Activated CD4-positive, CD25-positive, alpha-beta regulatory T cell treated with anti-CD3 and anti-CD28 coated beads, Interleukin-2, amount 50 U/mL, for 24 hours (primary cell): ENCODE data around the gene YBX1.

Source experiments
- ATAC-seq, 2 donors: fragments of 150-1000 bp; cut with Tn5 transposase; one replicate each; pipeline ENCODE4 v1.10.0; 2021; ENCODE audit warnings: mild to moderate bottlenecking in 1 of 2, moderate library complexity in 1 of 2

The YBX1 gene

DNA sequence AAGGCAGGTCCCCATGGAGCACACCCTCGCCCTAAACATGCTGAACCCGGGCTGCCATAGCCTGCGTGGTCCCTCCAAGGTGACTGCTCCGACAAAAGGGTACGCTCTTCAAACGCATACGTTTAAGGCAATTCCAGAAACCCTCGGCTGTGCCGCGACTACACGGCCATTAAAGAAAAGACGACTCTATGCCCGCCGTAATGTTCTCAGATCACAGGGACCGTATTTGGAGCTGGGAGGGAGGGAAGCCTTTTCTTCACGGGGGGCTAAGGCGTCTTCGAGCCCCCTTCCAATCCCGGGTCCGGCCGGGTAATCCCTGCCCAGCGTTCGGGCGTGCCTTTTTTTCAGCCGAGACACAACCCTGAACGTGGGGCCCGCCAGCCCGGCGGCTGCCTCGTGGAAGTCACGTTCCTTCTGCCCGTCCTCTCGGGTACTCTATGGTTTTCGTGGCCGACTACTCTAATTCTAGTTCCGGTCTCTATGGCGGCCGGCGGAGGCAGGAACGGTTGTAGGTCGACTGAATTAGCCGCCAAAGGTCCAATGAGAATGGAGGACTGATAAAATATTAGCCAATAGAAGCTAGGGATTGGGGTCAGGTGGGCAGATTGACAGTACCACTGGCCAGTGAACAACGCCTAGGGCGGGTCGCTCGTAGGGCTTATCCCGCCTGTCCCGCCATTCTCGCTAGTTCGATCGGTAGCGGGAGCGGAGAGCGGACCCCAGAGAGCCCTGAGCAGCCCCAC, at the start of gene YBX1:
Gene YBX1, plus strand, starts transcription at position 678 of the 743 bp plus-strand sequence. CDS start 148 bp downstream, outside the sequence.
- ATAC-seq, result peak; percentile 94

- ATAC-seq, result no peak
Measured at GRCh38 chr1:42639116-42639515, 43.1 kb upstream of the YBX1 start.

GRCh38 chr1:42646056-42646455, 36.2 kb upstream of the YBX1 start:
- no peak for ATAC-seq

DNA sequence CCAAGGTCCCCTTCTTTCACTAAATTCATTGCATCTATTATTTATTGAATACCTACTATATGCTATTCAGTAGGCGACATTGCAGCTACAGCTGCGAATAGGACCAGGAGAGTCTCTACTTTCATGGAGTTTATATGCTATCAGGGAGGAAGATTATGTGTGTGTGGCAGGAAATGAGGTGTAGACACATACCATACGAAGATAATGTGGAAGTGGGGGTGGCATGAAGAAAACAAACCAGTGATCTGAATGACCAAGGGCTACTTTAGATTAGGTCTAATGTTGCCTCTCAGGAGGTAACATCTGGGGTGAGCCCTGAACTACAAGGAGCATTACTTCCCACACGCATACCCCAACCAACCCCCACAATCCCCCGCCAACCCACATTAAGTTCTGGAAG, 25.0 kb upstream of the YBX1 start:
- ATAC-seq, result no peak

- ATAC-seq, result peak; percentile 97 to 98
Measured at GRCh38 chr1:42657981-42658876, 24.0 kb upstream of the YBX1 start, which contains the start of gene PPIH. Gene PPIH, plus strand, starts transcription at chr1:42658423. Its CDS starts 24 bp downstream, at chr1:42658447.

- peak in 1 of 2 donors; percentile 0 for ATAC-seq
Measured at GRCh38 chr1:42658877-42659337, 23.3 kb upstream of the YBX1 start.

- ATAC-seq, result peak; percentile 56 to 66
Measured at GRCh38 chr1:42660907-42661500, 21.2 kb upstream of the YBX1 start.

GRCh38 chr1:42669936-42670335, 12.3 kb upstream of the YBX1 start:
- ATAC-seq, result no peak

DNA sequence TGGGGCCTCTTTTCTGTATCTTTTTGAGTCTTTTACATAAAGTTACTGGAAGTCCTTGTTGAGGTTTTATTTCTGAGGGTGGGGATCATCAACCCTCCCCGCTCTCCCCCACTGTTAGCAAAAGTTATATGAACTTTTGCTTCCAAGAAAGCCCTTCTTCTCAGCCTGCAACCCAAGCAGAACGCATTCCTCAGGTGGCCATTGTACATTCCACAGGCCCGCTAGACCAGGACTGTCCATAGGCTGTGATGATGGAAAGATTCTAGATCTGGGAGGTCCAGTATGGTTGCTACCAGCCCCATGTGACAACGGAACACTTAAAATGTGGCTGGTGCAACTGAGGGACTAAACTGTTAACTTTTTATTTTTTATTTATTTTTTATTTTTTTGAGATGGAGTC, 11.8 kb upstream of the YBX1 start:
- no peak for ATAC-seq

DNA sequence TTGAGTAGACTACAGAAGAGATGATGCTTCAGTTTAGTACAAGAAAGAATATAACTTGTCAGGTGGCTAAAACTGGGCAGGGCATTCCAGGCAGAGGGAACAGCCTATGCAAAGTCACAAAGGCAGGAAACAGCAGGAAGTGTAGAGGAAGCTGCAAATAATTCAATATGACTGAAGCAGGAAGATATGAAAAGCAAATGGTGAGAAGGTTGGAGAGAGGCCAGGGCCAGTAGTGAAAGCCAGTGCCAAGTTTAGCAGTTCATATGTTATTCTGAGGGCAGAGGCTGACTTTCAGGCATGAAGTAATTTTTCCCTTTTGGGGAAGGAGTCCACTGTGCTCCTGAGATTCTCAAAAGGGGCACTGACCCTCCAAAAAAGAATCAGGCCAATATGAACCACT, 8.0 kb upstream of the YBX1 start:
- ATAC-seq, result no peak

DNA sequence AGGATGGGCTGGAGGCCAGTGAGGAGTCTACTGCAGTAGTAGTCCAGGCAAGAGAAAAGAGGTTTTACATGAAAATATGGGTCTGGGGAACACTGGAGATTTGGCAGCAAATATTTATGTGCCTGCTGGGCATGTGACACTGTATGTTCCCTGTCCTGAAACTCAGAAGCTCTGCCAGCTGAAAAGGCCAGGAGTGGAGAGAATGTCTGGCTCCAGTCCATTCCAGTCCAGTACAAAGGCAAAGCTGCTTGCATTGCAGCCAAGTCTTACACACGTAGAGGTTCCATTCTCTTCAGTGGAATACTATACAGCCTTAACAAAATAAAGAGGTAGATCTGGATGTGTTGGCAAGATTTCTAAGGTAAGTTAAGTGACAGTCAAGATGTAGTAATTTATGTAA, 7.5 kb upstream of the YBX1 start:
- no peak for ATAC-seq

DNA sequence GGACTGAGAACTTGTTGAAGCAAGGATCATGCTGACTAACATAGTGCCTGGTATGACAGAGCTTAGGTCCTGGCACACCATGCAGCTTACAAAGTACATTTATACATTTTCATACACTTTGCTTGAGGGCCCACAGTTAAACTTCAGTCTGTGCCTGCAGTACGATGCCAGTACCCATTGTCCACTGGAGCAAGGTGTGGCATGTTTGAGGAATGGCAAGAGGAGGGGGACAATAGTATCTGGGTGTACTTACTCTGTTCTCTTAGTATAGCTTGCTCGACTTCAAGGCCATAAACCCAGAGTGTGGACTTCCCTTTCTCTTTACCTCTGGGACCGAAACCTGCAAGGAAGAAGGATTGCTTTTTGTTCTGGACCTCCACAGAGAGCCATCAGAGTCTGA, 6.8 kb upstream of the YBX1 start:
- no peak for ATAC-seq

- ATAC-seq, result no peak
Measured at GRCh38 chr1:42676534-42677087, 5.6 kb upstream of the YBX1 start.

- ATAC-seq, result no peak
Measured at GRCh38 chr1:42679364-42679983, 2.7 kb upstream of the YBX1 start.

- no peak for ATAC-seq
Measured at GRCh38 chr1:42680055-42680454, 2.2 kb upstream of the YBX1 start.

DNA sequence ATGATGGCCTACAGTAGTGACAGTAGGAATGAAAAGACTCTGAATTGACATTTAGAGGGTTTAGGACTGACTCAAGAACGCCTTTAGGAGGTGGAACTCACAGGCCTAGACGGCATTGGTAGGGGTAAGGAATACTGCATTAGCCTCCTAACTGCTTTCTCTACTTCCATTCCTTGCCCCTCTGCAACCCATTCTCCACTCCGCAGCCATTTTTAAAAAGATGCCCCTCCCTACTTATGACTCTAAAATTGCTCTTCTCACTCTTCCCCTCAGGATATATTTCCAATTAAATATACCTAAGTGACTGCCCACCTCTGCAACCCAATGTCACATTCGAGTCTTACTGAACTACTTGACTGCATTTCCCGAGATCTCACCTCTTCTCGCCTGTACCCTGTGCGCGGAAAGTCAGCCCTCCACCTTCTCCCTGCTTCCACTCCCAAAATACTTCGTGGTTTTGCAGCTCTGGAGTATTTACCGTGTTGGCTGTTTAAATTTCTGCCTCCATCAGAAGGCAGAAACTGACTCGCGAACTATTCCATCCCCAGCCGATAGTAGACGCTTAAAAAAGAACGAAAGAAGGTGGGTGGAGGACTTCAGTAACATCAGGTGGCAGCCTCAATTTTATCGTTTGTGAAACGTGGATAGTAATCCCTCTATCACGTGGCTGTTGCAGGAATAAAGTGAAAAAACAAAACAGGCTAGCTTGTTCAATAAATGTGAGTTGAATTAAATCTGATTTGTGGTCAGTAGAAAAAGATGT, 1.1 kb upstream of the YBX1 start:
- no peak for ATAC-seq

GRCh38 chr1:42682484-42682738, 193 bp downstream of the YBX1 start:
- ATAC-seq, result peak; percentile 10 to 18

- peak; percentile 24 to 26 for ATAC-seq
Measured at GRCh38 chr1:42682739-42683531, 717 bp downstream of the YBX1 start.

- ATAC-seq, result no peak
Measured at GRCh38 chr1:42684139-42684538, 1.9 kb downstream of the YBX1 start.

DNA sequence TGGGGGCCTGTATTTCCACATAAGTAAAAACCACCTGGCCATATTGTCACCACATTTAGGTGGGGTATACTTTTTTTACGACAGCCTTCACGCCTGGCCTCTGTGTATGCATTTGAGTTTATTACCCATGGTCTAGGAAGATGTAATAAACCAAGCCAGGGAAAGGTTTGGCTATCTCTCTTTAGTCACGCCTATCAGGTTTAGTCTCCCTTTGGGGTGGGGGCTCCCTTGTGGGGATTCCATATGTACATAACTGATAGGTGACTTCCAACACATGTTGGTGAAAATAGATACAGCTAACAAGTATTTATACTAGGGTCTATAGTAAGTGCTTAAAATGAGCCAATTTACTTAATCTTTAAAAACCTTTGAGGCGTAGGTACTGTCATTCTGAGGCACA, 4.2 kb downstream of the YBX1 start:
- ATAC-seq, result no peak

DNA sequence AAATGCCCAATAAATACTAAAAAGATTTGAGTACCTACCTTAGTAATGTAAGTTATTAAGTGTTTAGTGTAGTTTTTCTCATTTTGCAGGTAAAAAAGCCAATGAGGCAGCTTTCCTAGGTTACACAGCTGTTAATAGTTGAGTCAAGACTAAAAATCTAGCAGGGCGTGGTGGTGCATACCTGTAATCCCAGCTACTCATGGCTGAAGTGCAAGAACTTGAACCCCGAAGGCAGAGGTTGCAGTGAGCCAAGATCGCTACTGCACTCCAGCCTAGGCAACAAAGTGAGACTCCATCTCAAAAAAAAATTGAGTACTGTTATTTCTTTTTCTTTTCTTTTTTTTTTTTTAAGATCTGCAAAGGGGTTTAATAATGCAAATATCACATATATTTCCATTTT, 7.7 kb downstream of the YBX1 start:
- ATAC-seq, result no peak
